PC-9 (cell line): ENCODE data around the gene PTPRG. TPM values are rescaled to one million over a fixed set of nuclear protein-coding genes. Genes with fewer than 3 reads are reported as not detected.

Experiments
- BruUV-seq: library from RNA; stranded (reverse); fragments of 400-500 nt; replicated peaks from 2 replicates; lab custom pipeline; 2021; lab: Mats Ljungman, UMichigan
- CTCF ChIA-PET: fragments of 300-600 bp; sonication (Branson Sonifier 250); formaldehyde crosslinking; loops from one replicate; lab custom pipeline; 2022; ENCODE audit warnings: antibody characterized with exemption; lab: Charles Lee
- POLR2A ChIA-PET: fragments of 300-600 bp; sonication (Branson Sonifier 250); formaldehyde crosslinking; loops from one replicate; lab custom pipeline; 2022; ENCODE audit warnings: antibody characterized with exemption; ENCODE audit not compliant: unreplicated experiment; lab: Charles Lee
- DNase-seq, 2 experiments: peaks; one replicate each; pipeline versions ENCODE4 v3.0.0 to v3.0.0-alpha.2; 2015 to 2022; ENCODE audit warnings: mixed read lengths in 1 of 2
- H2AFZ ChIP-seq: fragments of 200-600 bp; sonication (generic); 2 replicates; pipeline ENCODE4 v1.8.1; 2017; ENCODE audit warnings: antibody characterized with exemption
- H3F3A ChIP-seq: fragments of 200-600 bp; sonication (generic); 2 replicates; pipeline ENCODE4 v1.8.1; 2017; ENCODE audit warnings: antibody characterized with exemption, mild to moderate bottlenecking, low read depth; ENCODE audit not compliant: insufficient read depth
- H3K27ac ChIP-seq: fragments of 200-600 bp; sonication (generic); 2 replicates; pipeline ENCODE4 v1.6.1; 2016; ENCODE audit warnings: mixed run types
- H3K27me3 ChIP-seq: fragments of 200-600 bp; sonication (generic); 2 replicates; pipeline ENCODE4 v1.6.1; 2016; ENCODE audit warnings: low read depth, mixed run types; ENCODE audit not compliant: insufficient read depth
- H3K36me3 ChIP-seq: fragments of 200-600 bp; sonication (generic); 2 replicates; pipeline ENCODE4 v1.6.1; 2016; ENCODE audit warnings: low read depth, mixed run types
- H3K4me1 ChIP-seq: fragments of 200-600 bp; sonication (generic); replicated peaks from 2 replicates; pipeline ENCODE4 v1.6.1; 2016; ENCODE audit warnings: mixed run types; ENCODE audit not compliant: insufficient read depth
- H3K4me2 ChIP-seq: fragments of 200-600 bp; sonication (generic); 2 replicates; pipeline ENCODE4 v1.6.1; 2017; ENCODE audit warnings: mixed run types
- H3K4me3 ChIP-seq: fragments of 200-600 bp; sonication (generic); 2 replicates; pipeline ENCODE4 v1.6.1; 2016; ENCODE audit warnings: mixed run types
- H3K79me2 ChIP-seq: fragments of 200-600 bp; sonication (generic); 2 replicates; pipeline ENCODE4 v1.6.1; 2017; ENCODE audit warnings: low read depth, mixed run types
- H3K9me2 ChIP-seq: fragments of 200-600 bp; sonication (generic); 2 replicates; pipeline ENCODE4 v1.8.1; 2017; ENCODE audit warnings: mild to moderate bottlenecking; ENCODE audit not compliant: insufficient read depth
- H3K9me3 ChIP-seq: fragments of 200-600 bp; sonication (generic); 2 replicates; pipeline ENCODE4 v1.8.1; 2016; ENCODE audit warnings: low read depth; ENCODE audit not compliant: insufficient read depth
- H4K20me1 ChIP-seq: fragments of 200-600 bp; sonication (generic); 2 replicates; pipeline ENCODE4 v1.8.1; 2017; ENCODE audit not compliant: insufficient read depth
- CTCF ChIP-seq: fragments of 200-600 bp; sonication (generic); conservative IDR thresholded peaks from 2 replicates; pipeline ENCODE4 v1.6.1; 2017; ENCODE audit warnings: mixed run types, antibody characterized with exemption, mild to moderate bottlenecking, moderate library complexity
- EZH2 ChIP-seq: fragments of 200-600 bp; sonication (generic); IDR thresholded peaks from 2 replicates; pipeline ENCODE4 v1.8.0; 2017; ENCODE audit warnings: antibody characterized with exemption, low read depth
- intact Hi-C: fragments of 100-400 bp; cut with micrococcal nuclease; formaldehyde crosslinking; loops from one replicate; pipeline ENCODE4 v1.10.0; 2022; ENCODE audit not compliant: unreplicated experiment
- total RNA-seq: library from RNA; stranded (reverse); gene quantifications from 2 replicates; pipeline ENCODE4 v1.2.3, GENCODE V29; 2021

Gene PTPRG
- total RNA-seq, 1 experiment from 2014 or later = 32.9 TPM

- Histone ChIP-seq H3K27me3 (no peaks in the 10 kb centered on the region), H3K27ac (no peak overlapping the region), H4K20me1 (0 out of 2 replicates have a peak, but pooled peaks cover 10% of the 10 kb centered on the region), H3F3A (no peaks in the 10 kb centered on the region), H3K4me2 (no peak overlapping the region), H3K9me2 (0 out of 2 replicates have a peak, but pooled peaks cover 3% of the 10 kb centered on the region), H3K9me3 (no peaks in the 10 kb centered on the region), H2AFZ (no peak overlapping the region), H3K4me1 (no peaks in the 10 kb centered on the region), H3K36me3 (no peaks in the 10 kb centered on the region), H3K4me3 (no peak overlapping the region), H3K79me2 (no peaks in the 10 kb centered on the region)
- ChIA-PET CTCF (no interaction called here), POLR2A (no interaction called here)
- intact Hi-C loops = no loop called here
- TF ChIP-seq CTCF = no peak
- no peak for DNase-seq
- no TSS peak for BruUV-seq
Measured at GRCh38 chr3:61876797-61877196, 315.4 kb downstream of the PTPRG start.

GRCh38 chr3:61877359-61878138 is 316.2 kb downstream of the PTPRG start:
- Histone ChIP-seq H3K27me3 (no peaks in the 10 kb centered on the region), H3K4me2 (no peak overlapping the region), H3K4me3 (no peak overlapping the region), H2AFZ (no peak overlapping the region), H3K9me3 (no peaks in the 10 kb centered on the region), H4K20me1 (0 out of 2 replicates have a peak, but pooled peaks cover 10% of the 10 kb centered on the region), H3K4me1 (no peaks in the 10 kb centered on the region), H3K27ac (no peak overlapping the region), H3K9me2 (0 out of 2 replicates have a peak, but pooled peaks cover 5% of the 10 kb centered on the region), H3K79me2 (no peaks in the 10 kb centered on the region), H3K36me3 (no peaks in the 10 kb centered on the region), H3F3A (no peaks in the 10 kb centered on the region)
- POLR2A ChIA-PET = no interaction called here
- DNase-seq = no peak
- CTCF ChIA-PET = no interaction called here
- TF ChIP-seq EZH2 = no peak
- no peak for TF ChIP-seq CTCF
- intact Hi-C loops = no loop called here
- BruUV-seq = no TSS peak

- H3K9me2 ChIP-seq = 0 out of 2 replicates have a peak, but pooled peaks cover 5% of the 10 kb centered on the region
- POLR2A ChIA-PET = no interaction called here
- H3K4me3 ChIP-seq = no peak overlapping the region
- H2AFZ ChIP-seq = no peak overlapping the region
- CTCF ChIA-PET = no interaction called here
- BruUV-seq = no TSS peak
- H4K20me1 ChIP-seq = 0 out of 2 replicates have a peak, but pooled peaks cover 5% of the 10 kb centered on the region
- no peak for TF ChIP-seq EZH2
- TF ChIP-seq CTCF = no peak
- no peak overlapping the region for H3K27ac ChIP-seq
- H3F3A ChIP-seq = no peaks in the 10 kb centered on the region
- intact Hi-C loops = no loop called here
- H3K79me2 ChIP-seq = no peaks in the 10 kb centered on the region
- no peak for DNase-seq
- H3K27me3 ChIP-seq = no peaks in the 10 kb centered on the region
- no peaks in the 10 kb centered on the region for H3K4me1 ChIP-seq
- no peaks in the 10 kb centered on the region for H3K9me3 ChIP-seq
- no peaks in the 10 kb centered on the region for H3K36me3 ChIP-seq
- no peak overlapping the region for H3K4me2 ChIP-seq
Measured at GRCh38 chr3:61882253-61882652, 320.9 kb downstream of the PTPRG start.
